DND-41 (cell line): Measurements from ENCODE around the gene CENPC.
"Not testable (repeated sequence)": the region's sequence is repeated elsewhere in the genome, so short reads cannot be mapped to it uniquely, and the experiment has no call there.

ENCODE experiments used
- ATAC-seq: fragments of 200-7000 bp; cut with Tn5 transposase; 3 replicates; pipeline ENCODE4 v1.9.1; 2021; ENCODE audit warnings: low read depth; ENCODE audit not compliant: insufficient read depth
- DNase-seq: peaks from one replicate; pipeline ENCODE4 v3.0.0-alpha.2; 2020
- H2AFZ ChIP-seq: 2 replicates; pipeline ENCODE4 v1.6.0; 2012; ENCODE audit warnings: low read depth, low read length
- H3K27ac ChIP-seq: 2 replicates; pipeline ENCODE4 v1.5.1; 2012; ENCODE audit warnings: low read length, inconsistent platforms
- H3K27me3 ChIP-seq: fragments of 200-600 bp; sonication (generic); 2 replicates; pipeline ENCODE4 v1.6.0; 2012; ENCODE audit warnings: low read length, mild to moderate bottlenecking, inconsistent platforms; ENCODE audit not compliant: insufficient read depth, poor library complexity
- H3K36me3 ChIP-seq: 2 replicates; pipeline ENCODE4 v1.5.1; 2012; ENCODE audit warnings: low read length, inconsistent platforms; ENCODE audit not compliant: insufficient read depth
- H3K4me1 ChIP-seq: 2 replicates; pipeline ENCODE4 v1.5.1; 2012; ENCODE audit warnings: mild to moderate bottlenecking, low read length; ENCODE audit not compliant: insufficient read depth
- H3K4me2 ChIP-seq: 2 replicates; pipeline ENCODE4 v1.6.0; 2012; ENCODE audit warnings: mild to moderate bottlenecking, moderate library complexity, low read length, inconsistent platforms; ENCODE audit not compliant: insufficient read depth
- H3K4me3 ChIP-seq, 2 experiments: fragments of 200-600 bp in 1 of 2; shearing (Covaris generic) in 1 of 2; 2 replicates each; pipeline ENCODE4 v1.5.1; 2012 to 2016; ENCODE audit warnings: inconsistent platforms in 2 of 2, low read length in 2 of 2, mild to moderate bottlenecking in 2 of 2, low read depth in 1 of 2, moderate library complexity in 1 of 2
- H3K79me2 ChIP-seq: 2 replicates; pipeline ENCODE4 v1.6.0; 2012; ENCODE audit warnings: low read length, inconsistent platforms; ENCODE audit not compliant: insufficient read depth
- H3K9ac ChIP-seq: 2 replicates; pipeline ENCODE4 v1.6.0; 2012; ENCODE audit warnings: low read depth, mild to moderate bottlenecking, inconsistent platforms, low read length, moderate library complexity
- H3K9me3 ChIP-seq: 2 replicates; pipeline ENCODE4 v1.5.1; 2012; ENCODE audit warnings: low read length, moderate library complexity, mild to moderate bottlenecking, inconsistent platforms; ENCODE audit not compliant: insufficient read depth, severe bottlenecking
- H4K20me1 ChIP-seq: 2 replicates; pipeline ENCODE4 v1.6.0; 2012; ENCODE audit warnings: low read length; ENCODE audit not compliant: insufficient read depth
- CTCF ChIP-seq: IDR thresholded peaks from 2 replicates; pipeline ENCODE4 v1.5.1; 2012; ENCODE audit warnings: borderline replicate concordance, low read length, moderate library complexity, mild to moderate bottlenecking; ENCODE audit not compliant: poor library complexity, severe bottlenecking; ENCODE audit errors: extremely low read depth
- EZH2 ChIP-seq: IDR thresholded peaks from 3 replicates; pipeline ENCODE4 v1.6.1; 2012; ENCODE audit warnings: borderline replicate concordance, low read depth, mild to moderate bottlenecking, moderate library complexity, low read length, inconsistent platforms; ENCODE audit not compliant: severe bottlenecking

CENPC gene

DNA sequence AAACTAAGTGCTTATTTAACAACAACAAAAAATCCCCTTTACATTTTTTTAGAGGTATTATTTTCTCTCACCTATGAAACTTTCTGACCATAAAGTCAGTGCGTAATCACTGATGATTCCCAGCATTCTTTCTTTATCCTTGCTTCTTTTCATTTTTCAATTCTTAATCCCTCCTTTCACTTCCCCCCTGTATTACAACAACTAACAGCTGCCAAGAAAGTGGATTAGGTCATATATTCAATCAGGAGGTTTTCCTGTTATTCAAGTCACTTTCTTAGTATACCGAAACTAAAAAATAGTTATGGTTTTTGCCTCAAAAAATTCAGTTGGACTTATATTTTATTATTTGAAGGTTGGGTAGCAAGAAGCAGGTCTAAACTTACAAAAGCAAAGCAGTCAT, 11.1 kb upstream of the CENPC start:
- no peak for DNase-seq
- Histone ChIP-seq H3K4me3 (no peak overlapping the region), H2AFZ (no peak overlapping the region), H3K36me3 (no peaks in the 10 kb centered on the region), H3K4me2 (no peak overlapping the region), H3K9me3 (no peaks in the 10 kb centered on the region), H4K20me1 (no peaks in the 10 kb centered on the region), H3K4me1 (peaks cover 23% of the 10 kb centered on the region), H3K27me3 (no peaks in the 10 kb centered on the region), H3K79me2 (no peaks in the 10 kb centered on the region), H3K27ac (no peak overlapping the region), H3K9ac (no peak overlapping the region)
- TF ChIP-seq CTCF (no peak), EZH2 (no peak)
- no peak for ATAC-seq

- no peak for DNase-seq
- no peaks in the 10 kb centered on the region for H3K9me3 ChIP-seq
- no peak overlapping the region for H3K4me2 ChIP-seq
- H3K4me3 ChIP-seq, result no peak overlapping the region
- H4K20me1 ChIP-seq, result no peaks in the 10 kb centered on the region
- no peaks in the 10 kb centered on the region for H3K36me3 ChIP-seq
- H3K9ac ChIP-seq, result no peak overlapping the region
- H3K79me2 ChIP-seq, result no peaks in the 10 kb centered on the region
- H3K27ac ChIP-seq, result no peak overlapping the region
- ATAC-seq, result no peak
- H2AFZ ChIP-seq, result no peak overlapping the region
- TF ChIP-seq CTCF (no peak), EZH2 (no peak)
- H3K27me3 ChIP-seq, result no peaks in the 10 kb centered on the region
- H3K4me1 ChIP-seq, result peaks cover 23% of the 10 kb centered on the region
Measured at GRCh38 chr4:67555447-67555846, 10.1 kb upstream of the CENPC start.

DNA sequence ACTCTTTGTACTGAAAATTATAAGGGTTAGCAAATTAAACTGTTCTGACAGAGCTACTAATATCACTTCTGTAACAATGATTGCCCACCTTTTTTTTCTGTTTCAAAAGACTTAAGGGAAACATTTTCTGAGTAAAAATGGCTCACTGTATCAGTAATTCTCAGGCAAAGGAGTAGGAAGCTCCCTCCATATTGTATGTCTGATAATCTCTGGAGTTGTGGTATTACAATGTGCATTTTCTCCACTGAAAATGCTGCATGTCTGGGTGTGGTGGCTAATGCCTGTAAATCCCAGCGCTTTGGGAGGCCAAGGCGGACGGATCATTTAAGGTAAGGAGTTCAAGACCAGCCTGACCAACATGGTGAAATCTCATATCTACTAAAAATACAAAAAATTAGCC, 8.8 kb upstream of the CENPC start:
- H3K36me3 ChIP-seq, result no peaks in the 10 kb centered on the region
- DNase-seq, result no peak
- no peaks in the 10 kb centered on the region for H3K79me2 ChIP-seq
- ATAC-seq, result no peak
- H3K27me3 ChIP-seq, result no peaks in the 10 kb centered on the region
- H3K9ac ChIP-seq, result no peak overlapping the region
- no peaks in the 10 kb centered on the region for H4K20me1 ChIP-seq
- no peaks in the 10 kb centered on the region for H3K9me3 ChIP-seq
- peaks cover 18% of the 10 kb centered on the region for H3K4me1 ChIP-seq
- TF ChIP-seq CTCF (no peak), EZH2 (no peak)
- no peak overlapping the region for H3K27ac ChIP-seq
- H3K4me2 ChIP-seq, result no peak overlapping the region
- no peak overlapping the region for H2AFZ ChIP-seq
- no peak overlapping the region for H3K4me3 ChIP-seq

DNA sequence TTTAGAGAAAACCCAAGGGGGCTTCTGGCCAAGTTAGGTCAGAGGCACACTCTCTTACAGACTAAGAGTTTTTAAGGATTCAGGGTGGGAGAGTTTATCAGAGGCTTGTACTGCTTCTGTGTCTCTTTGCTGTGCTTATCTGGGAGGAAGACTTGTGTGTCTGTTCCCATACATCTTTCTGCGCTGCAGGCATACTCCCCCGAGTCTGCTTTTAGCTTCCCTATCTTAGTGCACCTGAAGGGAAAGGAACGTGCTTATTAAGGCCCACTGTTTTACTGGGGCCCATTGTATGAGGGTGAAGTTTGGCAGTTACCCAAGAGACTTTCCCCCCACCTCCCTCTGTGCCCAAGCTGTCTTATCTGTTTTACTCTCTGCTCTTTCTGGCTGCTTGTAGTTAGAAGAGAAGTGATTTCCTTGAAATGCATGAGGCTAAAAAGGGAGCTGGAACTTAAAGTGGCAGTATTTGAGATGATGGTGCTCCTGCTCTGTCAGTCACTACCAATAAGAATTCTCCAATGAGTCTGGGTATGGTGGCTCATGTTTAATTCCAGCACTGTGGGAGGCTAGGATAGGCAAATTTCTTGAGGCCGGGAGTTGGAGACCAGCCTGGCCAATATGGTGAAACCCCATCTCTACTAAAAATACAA, 7.0 kb upstream of the CENPC start:
- not testable (repeated sequence) for DNase-seq, H3K79me2 ChIP-seq, H3K27ac ChIP-seq, H3K4me1 ChIP-seq, H3K27me3 ChIP-seq, H3K4me2 ChIP-seq, H4K20me1 ChIP-seq, H3K9me3 ChIP-seq, H3K4me3 ChIP-seq, H3K36me3 ChIP-seq, H3K9ac ChIP-seq, H2AFZ ChIP-seq, ATAC-seq
